ENCODE results near the gene DNHD1. TPM values are rescaled to one million over a fixed set of nuclear protein-coding genes. Genes with fewer than 3 reads are reported as not detected.
A peak's percentile ranks its signal among the peaks of the same experiment; 100 is the strongest.

Gene DNHD1
- total and polyA plus RNA-seq, 2 of the 13 experiments (the other 11 are each of a cell fraction or from before 2014, with no cell fraction given): 2.7 to 9.3 TPM

DNA sequence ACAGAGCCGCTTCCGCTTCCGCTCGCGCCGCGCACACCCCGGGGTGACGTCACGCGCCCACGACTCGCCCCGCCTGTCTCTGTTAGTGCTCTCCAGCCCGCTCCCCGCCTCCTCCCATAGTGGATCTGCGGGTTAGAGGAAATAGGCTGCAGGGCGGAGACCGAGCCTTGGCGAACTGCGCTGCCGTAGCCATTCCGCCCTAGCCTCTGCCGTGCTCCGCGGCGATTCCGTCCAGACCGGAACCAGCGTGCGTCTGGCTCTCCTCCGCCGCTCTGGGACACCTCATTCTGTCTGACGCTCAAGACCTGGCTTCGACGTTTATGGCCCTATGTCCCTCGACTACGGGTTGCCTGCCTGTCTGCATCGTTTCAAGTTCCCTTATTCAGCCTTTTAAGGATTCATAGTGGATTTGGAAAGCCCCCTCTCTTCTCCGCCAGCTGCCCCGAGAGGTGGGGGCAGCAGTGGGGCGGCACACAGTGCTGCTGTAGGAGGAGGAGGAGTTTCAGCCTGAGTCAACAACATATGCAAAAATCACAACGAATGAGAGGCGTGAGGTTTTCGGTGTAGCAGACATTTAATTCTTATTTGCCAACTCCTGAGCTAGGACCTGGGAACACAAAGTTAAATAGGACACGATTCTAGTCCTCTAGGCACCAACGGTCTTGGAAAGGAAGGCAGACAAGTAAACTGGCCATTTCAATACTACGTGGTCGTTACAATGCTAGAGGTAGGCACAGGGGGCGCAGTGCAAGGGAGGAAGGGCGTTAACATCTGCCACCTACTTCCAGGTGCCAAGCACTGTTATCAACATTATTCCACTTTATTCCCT, 115.3 kb downstream of the DNHD1 start, which contains the start of gene TAF10 (continued):
- TF ChIP-seq UBTF (CRISPR knock-in tag; IDR thresholded peaks at IDR 0.05): peak; percentile 68
- peak; percentile 85 to 99 for TF ChIP-seq POLR2A (IDR thresholded peaks at IDR 0.05; ENCODE audit: insufficient read depth in 1 of 2, low read depth in 2 of 2, low read length in 2 of 2)
- TF ChIP-seq ATM (IDR thresholded peaks at IDR 0.05; ENCODE audit: borderline replicate concordance): no peak
- peak; percentile 31 for TF ChIP-seq JUN (CRISPR knock-in tag; IDR thresholded peaks at IDR 0.05)
- TF ChIP-seq ATF3 (CRISPR knock-in tag; IDR thresholded peaks at IDR 0.05): 0 out of 2 replicates have a peak, but pooled peaks have one; percentile 28
- TF ChIP-seq ZFP62 (CRISPR knock-in tag; IDR thresholded peaks at IDR 0.05): no peak
- TF ChIP-seq YEATS2 (CRISPR knock-in tag; IDR thresholded peaks at IDR 0.05; ENCODE audit: borderline replicate concordance): 0 out of 2 replicates have a peak, but pooled peaks have one; percentile 28
- TF ChIP-seq KIAA2018 (CRISPR knock-in tag; IDR thresholded peaks at IDR 0.05; ENCODE audit: borderline replicate concordance): 0 out of 2 replicates have a peak, but pooled peaks have one; percentile 66
- TF ChIP-seq CAMTA2 (CRISPR knock-in tag; IDR thresholded peaks at IDR 0.05; ENCODE audit: borderline replicate concordance): peak; percentile 89; the same call in 1 of the 2 replicates
- TF ChIP-seq PTBP1 (IDR thresholded peaks at IDR 0.05; ENCODE audit: low read depth, low read length, poor library complexity, severe bottlenecking): no peak
- TF ChIP-seq, protein P1, sequence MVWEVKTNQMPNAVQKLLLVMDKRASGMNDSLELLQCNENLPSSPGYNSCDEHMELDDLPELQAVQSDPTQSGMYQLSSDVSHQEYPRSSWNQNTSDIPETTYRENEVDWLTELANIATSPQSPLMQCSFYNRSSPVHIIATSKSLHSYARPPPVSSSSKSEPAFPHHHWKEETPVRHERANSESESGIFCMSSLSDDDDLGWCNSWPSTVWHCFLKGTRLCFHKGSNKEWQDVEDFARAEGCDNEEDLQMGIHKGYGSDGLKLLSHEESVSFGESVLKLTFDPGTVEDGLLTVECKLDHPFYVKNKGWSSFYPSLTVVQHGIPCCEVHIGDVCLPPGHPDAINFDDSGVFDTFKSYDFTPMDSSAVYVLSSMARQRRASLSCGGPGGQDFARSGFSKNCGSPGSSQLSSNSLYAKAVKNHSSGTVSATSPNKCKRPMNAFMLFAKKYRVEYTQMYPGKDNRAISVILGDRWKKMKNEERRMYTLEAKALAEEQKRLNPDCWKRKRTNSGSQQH (CRISPR knock-in tag; IDR thresholded peaks at IDR 0.05; ENCODE audit: low read depth): peak; percentile 42; the same call in 1 of the 2 replicates
- TF ChIP-seq DPF2 (CRISPR knock-in tag; IDR thresholded peaks at IDR 0.05; ENCODE audit: borderline replicate concordance, low read depth): peak; percentile 47; the same call in 1 of the 2 replicates
- TF ChIP-seq ZFP37 (CRISPR knock-in tag; IDR thresholded peaks at IDR 0.05; ENCODE audit: borderline replicate concordance): no peak; the same call in 1 of the 2 replicates
- no peak for TF ChIP-seq ZNF878 (CRISPR knock-in tag; IDR thresholded peaks at IDR 0.05)
- peak; percentile 72; the same call in 1 of the 2 replicates for TF ChIP-seq ZNF616 (CRISPR knock-in tag; IDR thresholded peaks at IDR 0.05; ENCODE audit: low read depth)

Data from HepG2 (cell line).